NOMO-1 treated with dmso at 0.1 percent for 144 hours (cell line): Measurements from ENCODE around the gene FGR.
"Not testable (repeated sequence)": the region's sequence is repeated elsewhere in the genome, so short reads cannot be mapped to it uniquely, and the experiment has no call there.

ENCODE experiments used
- DNase-seq: peaks from one replicate; lab custom pipeline; 2025; ENCODE audit not compliant: unreplicated experiment; lab: John Stamatoyannopoulos, UW

The FGR gene

DNA sequence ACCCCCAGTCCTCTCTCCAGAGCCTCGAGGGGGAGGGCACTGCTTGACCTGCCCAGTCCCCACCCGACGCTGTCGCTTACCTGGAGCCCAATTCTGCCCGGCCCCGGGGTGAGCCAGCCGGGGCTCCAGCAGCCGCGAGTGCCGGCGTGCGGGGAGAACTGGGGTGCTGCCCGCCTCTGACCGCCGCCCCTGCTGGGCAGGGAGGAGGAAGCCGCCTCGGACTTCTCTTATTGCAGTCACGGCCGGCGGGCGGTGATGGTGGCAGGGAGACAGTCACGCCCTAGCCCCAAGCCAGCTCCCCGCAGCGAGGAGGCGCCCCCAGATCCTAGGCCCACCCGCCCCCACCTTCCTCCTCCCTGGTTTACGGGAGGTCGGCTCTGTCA, at the start of gene FGR:
Gene FGR, minus strand, starts transcription at position 201 of the 383 bp plus-strand sequence. CDS start 11,269 bp downstream, outside the sequence.
- no peak for DNase-seq

DNA sequence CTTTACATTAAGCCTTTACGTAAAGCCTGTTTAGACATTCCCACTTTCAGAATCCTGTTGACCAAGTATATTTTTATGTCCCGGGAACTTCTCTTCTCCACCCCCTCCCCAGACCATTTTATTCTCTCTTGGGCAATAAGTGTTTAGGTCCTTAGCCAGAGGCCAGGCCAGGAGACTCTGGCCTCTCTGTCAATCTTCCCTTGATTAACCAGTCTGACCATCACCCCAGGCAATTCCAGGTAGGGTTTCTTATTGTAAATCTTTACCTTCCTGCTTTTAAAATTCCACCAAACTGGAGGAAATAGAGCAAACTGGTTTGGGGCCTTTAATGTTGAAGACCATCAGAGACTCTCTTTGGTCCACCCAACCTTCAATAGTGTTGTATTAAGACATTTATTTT, 49.2 kb upstream of the FGR start:
- no peak for DNase-seq

DNA sequence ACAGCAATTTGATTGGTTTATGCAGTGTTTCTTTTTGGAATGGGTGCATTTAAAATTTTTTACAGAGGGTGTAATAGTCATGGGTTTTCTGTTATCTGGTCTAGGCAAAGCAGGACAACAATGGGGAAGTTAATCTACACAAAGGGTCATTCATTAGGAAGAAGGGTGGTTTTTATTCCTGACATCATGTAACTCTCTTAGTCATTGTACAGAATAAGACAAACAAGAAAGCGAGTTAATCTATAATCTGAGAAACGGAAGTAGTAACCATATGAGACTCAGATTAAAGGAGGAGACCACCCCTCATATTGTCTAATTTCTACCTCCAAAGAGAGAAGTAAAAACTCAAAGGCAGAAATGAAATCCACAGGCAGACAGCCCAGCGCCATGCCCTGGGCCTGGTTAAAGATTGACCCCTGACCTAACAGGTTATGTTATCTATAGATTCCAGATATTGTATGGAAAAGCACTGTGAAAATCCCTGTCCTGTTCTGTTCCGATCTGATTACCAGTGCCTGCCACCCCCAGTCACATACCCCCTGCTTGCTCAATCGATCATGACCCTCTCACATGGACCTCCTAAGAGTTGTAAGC, 47.5 kb upstream of the FGR start:
- no peak for DNase-seq

DNA sequence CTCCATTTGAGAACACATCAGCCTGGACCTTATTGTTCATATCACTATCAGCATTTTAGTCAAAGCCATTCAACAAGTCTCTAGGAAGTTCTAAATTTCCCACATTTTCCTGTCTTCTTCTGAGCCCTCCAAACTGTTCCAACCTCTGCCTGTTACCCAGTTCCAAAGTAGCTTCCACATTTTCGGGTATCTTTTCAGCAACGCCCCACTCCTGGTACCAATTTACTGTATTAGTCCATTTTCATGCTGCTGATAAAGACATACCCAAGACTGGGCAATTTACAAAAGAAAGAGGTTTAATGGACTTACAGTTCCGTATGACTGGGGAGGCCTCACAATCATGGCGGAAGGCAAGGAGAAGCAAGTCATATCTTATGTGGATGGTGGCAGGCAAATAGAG, 46.6 kb upstream of the FGR start:
- DNase-seq, result not testable (repeated sequence)

DNA sequence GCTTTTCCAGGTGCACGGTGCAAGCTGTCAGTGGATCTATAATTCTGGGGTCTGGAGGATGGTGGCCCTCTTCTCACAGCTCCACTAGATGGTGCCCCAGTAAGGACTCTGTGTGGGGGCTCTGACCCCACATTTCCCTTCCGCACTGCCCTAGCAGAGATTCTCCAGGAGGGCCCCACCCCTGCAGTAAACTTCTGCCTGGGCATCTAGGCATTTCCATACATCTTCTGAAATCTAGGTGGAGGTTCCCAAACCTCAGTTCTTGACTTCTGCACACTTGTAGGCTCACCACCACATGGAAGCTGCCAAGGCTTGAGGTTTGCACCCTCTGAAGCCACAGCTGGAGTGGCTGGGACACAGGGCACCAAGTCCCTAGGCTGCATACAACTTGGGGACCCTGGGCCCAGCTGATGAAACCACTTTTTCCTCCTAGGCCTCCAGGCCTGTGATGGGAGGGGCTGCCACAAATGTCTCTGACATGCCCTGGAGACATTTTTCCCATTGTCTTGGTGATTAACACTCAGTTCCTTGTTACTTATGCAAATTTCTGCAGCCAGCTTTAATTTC, 45.3 kb upstream of the FGR start:
- DNase-seq, result not testable (repeated sequence)

DNA sequence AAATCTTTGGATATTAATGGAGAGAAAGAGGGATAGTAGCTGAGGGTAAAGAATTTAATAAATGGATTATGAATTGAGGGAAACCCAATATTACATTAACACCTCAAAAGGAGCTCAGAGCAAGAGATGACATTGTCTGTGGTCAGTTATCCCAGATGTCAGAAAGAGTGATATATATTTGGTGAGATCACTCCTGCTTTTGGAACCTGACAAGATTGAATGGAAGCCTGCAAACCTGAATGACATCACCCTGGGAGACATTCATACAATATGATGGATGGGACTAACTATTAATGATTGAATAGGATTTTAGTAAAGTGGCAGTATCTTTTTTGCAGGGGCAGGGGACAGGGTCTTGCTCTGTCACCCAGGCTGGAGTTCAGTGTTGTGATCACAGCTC, 43.8 kb upstream of the FGR start:
- no peak for DNase-seq

DNA sequence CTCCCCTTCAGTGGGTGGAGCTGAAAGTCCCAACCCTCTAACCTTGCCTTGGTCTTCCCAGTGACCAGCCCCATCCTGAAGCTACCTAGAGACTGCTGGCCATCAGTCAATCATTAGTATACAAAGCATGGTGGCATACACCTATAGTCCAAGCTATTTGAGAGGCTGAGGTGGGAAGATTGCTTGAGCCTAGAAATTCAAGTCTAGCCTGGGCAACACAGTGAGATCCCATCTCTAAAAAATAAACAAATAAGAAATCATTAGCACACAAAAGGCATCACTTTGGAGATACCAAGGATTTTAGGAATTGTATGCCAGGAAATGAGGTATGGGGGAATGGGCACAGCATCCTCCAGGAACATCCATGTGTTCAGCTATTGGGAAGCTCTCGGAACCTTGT, 41.4 kb upstream of the FGR start:
- DNase-seq, result no peak

DNA sequence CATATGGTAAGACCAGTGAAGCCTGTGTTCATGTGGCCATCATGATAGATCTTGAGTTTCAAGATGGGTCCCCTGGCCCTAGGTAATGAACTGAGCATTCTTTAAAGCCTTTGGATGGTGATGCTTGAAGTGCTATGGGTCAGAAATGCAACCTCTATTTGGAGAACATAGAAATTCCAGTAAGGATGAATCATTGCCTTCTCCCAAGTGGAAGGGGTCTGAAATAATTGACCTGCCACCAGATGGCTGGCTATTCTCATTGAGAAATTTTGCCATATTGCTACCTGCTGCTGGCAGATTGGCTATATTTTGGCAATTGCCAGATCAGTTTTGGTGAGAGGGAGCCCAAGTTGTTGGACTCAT, 37.7 kb upstream of the FGR start:
- no peak for DNase-seq

DNA sequence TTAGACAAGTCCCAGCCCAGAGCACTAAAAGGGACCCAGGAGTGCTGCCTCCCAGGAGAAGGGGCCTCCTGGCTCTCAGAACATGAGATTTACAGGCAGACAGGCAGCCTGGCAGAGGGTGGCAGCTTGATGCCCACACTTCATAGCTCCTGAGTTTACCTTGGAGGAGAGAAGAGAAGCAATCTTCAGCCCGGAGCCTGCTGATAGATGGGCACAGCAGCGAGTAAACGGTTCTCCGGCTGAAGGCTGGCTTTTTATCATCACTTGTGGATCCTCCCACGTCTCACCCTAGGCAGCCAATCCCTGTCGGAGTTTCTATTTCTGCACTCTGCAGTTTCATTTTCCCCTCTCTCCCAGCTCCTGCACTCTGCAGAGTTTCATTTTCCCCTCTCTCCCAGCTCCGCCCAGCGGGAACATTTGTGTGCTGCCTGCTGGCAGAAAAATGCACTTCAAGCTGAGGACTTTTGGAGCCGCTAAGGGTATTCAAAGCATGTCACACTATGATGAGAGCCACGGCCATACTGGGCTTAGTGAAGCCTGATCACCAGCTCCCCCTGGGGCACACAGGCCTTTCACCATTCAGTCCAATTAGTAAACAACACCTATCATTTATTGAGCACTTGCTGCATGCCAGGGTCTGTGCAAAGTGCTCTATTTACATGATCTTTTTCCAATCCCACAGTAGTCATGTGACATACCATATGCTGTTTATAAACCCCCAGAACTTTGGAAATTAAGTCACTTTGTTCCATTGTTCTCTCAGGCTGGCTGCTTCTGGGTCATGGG, 37.2 kb upstream of the FGR start, which contains the start of gene IFI6:
Gene IFI6, minus strand, starts transcription at position 229 of the 786 bp plus-strand sequence. CDS start 2,878 bp downstream, outside the sequence.
- peak; percentile 82 for DNase-seq

DNA sequence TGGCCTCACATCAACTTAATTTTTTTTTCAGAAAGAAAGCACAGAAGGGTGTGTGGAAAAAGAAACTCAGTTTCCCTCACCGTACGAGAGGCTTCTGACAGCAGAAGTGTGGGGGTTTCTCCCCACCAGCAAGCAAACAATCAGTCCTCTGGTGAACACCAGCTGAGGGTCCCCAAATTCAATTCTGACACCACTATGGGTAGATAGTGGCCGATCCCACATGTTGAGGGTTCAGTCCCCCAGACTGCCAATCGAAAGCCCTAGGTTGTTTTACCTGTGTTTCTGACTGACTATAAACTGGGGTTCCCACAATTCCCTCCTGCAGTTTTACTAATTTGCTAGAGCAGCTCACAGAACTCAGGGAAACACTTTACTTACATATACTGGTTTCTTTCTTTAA, 34.9 kb upstream of the FGR start:
- DNase-seq, result no peak

DNA sequence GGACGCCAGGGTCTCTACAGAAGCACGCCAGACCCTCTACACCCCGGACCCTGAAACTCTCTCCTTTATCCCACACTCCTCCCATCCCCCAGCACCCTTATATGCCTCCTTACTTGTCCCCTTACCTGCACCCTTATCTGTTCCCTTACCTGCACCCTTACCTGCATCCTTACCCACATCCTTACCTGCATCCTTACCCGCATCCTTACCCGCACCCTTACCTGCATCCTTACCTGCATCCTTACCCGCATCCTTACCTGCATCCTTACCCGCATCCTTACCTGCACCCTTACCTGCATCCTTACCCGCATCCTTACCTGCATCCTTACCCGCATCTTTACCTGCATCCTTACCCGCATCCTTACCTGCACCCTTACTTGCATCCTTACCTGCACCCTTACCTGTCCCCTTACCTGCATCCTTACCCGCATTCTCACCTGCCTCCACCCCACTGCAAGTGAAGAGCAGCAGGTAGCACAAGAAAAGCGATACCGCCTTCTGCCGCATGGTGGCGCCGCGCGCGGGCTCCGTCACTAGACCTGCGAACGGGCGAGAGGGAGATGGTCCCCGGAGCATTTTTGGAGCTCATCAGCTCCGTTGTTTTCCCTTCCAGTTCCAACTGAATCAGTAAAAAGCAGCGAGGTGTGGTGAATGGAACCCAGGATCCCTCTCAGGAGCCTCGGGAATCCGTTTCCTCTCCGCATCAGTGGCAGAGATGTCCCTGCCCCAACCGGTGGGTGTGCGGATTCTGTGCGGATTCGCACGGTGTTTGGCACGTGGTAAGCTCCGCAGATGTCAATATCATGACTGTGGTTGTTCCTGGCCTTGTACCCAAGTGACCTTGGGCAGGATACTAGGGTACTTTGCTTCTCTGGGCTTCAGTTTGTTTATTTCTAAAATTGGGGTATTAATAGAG, 34.1 kb upstream of the FGR start:
- no peak for DNase-seq

DNA sequence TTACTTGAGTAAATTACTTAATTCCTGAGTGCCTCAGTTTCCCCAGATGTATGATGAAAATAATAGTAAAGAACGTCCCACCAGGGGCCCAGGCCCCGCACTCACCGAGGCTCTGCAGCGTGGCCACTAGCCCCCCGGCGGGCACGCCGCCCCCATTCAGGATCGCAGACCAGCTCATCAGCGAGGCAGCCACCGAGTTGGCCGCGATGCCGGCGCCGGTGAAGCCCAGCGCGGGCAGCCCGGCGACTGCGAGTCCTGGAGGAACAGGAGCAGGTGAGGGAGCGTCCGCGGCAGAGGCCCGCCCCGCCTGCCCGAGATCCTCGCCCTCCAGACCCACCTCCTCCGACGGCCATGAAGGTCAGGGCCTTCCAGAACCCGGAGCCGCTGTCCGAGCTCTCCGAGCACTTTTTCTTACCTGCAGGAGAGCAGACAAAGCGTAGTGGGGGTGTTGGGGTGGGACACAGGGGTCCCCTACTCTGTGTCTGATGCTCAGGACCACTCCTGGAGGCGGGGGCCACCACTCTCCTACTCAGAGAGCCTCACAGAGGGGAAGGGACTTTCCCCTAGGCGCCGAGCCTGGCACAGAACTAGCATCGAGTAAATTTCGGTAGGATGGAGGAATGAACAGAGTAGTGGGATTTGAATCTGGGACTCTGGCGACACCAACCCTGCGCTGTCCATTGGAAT, 33.3 kb upstream of the FGR start:
- no peak for DNase-seq

DNA sequence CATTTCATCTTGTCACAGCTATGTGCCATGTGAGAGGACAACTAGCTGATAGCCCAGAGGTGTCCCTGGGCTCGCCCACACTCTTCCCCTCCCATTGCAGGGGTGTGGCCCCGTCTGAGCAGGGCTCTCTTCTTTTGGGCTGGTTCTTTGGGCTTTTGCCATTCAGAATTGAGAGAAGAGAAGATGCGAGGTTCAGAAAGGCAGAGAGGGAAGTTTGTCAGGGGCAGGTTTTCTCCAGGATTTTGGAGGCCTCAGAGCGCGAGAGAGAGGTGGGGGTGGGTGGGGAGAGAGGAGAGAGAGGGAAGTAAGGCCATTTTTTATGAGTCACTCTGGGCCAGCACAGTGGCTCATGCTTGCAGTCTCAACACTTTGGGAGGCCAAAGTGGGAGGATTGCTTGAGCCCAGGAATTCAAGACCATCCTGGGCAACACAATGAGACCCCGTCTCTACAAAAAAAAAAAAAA, 31.8 kb upstream of the FGR start:
- no peak for DNase-seq

DNA sequence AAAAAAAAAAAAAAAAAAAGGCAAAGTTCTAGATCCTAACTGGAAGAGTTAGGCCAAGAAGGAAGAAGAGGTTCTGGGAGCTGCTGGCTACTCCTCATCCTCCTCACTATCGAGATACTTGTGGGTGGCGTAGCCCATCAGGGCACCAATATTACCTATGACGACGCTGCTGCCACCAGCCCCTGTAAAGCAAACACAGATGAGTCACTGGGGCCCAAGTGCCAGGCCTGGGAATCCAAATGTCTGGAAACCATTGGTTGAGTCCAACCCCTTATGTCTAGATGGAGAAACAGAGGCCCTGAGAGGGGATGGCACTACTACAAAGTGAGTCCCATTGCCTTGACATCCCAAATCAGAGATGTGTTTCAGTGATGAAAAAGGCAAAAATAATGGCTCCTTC, 31.3 kb upstream of the FGR start:
- no peak for DNase-seq

DNA sequence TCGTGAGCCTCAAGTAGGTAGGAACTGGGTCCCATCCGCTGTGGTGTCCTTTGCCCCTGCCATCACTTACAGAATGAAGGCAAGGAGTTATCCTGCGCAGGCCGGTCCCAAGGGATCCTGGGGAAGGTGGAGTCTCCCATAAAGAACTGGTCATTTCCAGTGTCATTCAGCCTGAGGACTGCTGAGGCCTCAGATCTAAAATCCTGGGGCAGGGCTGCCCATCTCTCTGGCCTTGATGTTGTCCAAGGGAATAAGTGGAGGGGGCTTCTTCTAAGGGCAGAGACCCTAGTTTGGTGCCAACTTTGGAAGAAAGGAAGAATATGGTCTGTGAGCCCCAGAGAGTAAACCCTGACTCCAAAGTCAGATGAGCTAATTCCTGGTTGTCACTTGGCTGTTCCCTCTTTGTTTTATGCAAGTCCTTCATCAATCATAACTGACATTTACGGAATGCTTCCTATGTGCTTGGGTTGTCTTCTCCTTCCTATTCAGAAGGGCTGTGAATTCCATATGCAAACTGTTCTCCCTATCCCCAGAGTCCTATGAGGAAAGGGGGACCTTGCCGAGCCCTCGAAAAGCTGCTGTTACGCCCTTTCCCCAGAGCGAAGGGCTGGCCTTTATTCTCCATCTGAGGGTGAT, 30.1 kb upstream of the FGR start:
- DNase-seq, result no peak

DNA sequence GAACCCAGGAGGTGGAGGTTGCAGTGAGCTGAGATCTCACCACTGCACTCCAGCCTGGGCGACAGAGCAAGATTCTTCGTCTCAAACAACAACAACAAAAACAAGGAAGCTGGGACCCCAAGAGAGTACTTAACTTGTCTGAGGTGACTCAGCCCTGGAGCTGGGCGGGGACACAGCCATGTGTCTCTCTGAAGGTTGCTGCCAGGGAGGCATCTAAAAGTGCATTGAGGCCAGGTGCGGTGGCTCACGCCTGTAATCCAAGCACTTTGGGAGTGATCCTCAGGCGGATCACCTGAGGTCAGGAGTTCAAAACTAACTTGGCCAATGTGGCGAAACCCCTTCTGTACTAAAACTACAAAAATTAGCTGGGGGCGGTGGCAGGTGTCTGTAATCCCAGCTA, 29.3 kb upstream of the FGR start:
- DNase-seq, result no peak

DNA sequence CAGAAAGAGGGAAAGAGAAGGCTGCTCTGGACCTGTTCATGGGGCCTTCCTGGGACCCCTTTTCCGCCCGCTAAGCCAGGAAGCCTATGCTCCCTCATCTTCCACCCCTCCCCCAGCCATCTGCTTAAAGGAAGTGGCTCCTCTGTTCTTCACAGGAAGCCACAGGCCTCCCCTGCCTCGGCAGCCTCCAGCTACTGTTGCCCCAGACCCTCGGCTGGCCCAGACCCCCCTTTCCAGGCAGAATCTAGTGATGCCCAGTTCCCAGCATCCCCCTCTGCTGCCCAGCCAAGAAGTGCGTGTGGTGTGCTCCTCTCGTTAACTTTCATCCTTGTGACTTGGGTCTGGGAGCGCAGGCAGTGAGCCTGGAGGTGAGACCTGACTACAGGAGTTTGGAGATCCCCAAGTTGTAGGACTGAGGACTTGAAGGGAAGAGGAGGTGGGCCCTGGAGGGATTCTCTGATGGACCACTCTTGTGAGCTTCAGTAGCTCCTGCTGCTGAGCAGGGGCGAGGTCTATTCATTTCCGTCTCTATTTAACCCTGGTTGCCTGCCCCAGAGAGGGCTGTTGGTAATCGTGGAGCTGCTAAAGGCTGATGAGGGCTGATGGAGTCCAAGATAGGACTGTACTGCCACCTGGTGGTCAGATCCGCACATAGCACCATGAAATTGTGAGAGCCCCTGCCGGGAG, 27.9 kb upstream of the FGR start:
- DNase-seq, result peak; percentile 75

DNA sequence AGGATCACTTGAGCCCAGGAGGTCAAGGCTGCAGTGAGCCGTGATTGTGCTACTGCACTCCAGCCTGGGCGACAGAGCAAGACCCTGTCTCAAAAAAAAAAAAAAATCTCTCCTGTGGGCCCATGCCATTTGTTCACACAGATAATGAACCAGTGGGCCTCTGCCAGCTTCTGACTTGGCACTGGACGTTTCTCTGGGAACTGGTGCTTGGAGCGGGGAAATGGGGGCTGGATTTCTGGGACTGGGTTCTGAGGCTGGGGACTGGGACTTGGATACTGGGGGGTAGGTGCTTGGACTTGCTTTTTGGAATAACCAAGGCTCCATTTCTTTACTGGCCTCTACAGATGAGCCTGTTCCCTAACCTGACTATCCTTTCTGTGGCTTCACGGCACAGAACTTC, 27.3 kb upstream of the FGR start:
- DNase-seq, result no peak

DNA sequence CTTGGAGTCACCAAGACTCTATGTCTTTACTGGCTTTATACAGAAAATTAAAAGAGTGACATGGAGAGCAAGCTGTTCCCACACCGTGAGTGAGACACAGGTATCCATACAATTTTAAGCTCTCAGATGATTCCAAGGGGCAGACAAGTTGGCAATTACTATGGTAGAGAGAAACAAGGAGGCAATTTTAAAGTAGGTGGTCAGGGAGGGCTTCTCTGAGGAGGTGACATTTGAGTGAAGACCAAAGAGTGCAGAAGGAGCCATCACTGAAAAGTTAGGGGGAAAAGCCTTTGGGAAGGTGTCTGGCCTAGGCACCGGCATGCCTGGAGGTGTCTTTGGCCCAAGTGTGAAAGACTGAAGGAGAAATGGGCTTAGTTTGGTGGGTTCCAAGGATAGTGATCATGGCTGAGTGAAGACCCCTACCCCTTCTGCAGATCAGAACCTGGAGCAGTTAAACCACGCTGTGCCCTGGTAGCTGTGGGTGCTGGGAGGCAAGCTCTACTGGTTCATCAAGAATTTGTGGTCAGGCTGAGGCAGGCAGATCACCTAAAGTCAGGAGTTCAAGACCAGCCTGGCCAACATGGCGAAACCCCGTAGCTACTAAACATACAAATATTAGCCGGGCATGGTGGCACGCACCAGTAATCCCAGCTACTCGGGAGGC, 26.6 kb upstream of the FGR start:
- no peak for DNase-seq
